HG02588 (cell line): ENCODE results near the gene SUN1.
A peak's percentile ranks its signal among the peaks of the same experiment; 100 is the strongest.
"Not testable (repeated sequence)": the region's sequence is repeated elsewhere in the genome, so short reads cannot be mapped to it uniquely, and the experiment has no call there.

Experiments
- ATAC-seq: cut with Tn5 transposase; IDR thresholded peaks from one replicate; pipeline ENCODE4 v1.9.1; 2021; ENCODE audit warnings: mild to moderate bottlenecking, moderate library complexity; ENCODE audit not compliant: unreplicated experiment

The SUN1 gene

GRCh38 chr7:916291-916941, 84.1 kb downstream of the SUN1 start:
- ATAC-seq, result no peak

DNA sequence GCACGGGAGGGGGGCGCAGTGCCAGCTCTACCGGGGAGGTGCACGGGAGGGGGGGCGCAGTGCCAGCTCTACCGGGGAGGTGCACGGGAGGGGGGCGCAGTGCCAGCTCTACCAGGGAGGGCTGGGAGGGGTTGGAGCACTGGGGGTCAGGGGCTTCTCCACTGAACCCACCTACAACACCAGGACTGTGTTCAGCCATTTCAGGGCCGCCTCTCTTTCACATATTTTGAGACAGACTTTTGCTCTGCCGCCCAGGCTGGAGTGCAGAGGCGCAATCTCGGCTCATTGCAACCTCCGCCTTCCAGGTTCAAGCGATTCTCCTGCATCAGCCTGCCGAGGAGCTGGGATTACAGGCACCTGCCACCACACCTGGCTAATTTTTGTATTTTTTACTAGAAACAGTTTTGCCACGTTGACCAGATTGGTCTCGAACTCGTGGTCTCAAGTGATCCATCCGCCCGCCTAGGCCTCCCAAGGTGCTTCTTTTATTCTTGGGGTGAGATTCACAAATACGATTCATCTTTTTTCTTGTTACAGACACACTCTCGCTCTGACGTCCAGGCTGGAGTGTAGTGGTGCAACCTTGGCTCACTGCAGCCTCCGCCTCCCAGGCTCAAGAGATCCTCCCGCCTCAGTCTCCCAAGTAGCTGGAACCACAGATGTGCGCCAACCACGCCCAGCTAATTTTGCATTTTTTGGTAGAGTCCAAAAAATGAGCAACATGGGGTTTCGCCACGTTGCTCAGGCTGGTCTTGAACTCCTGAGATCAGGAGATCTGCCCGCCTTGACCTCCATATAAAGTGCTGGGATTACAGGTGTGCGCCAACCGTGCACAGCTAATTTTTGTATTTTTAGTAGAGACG, 85.2 kb downstream of the SUN1 start:
- ATAC-seq, result no peak

DNA sequence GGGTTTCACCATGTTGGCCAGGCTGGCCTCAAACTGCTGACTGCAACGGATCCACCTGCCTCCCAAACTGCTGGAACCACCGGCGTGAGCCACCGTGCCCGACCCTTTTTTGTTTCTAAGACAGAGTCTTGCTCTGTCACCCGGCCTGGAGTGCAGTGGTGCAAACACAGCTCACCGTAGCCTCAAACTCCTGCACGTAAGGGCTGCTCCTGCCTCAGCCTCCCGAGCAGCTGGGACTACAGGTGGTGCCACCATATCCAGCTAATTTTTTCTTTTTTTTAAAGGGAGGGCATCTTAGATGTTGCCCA, 85.8 kb downstream of the SUN1 start:
- no peak for ATAC-seq

GRCh38 chr7:918441-919113, 86.3 kb downstream of the SUN1 start:
- no peak for ATAC-seq

DNA sequence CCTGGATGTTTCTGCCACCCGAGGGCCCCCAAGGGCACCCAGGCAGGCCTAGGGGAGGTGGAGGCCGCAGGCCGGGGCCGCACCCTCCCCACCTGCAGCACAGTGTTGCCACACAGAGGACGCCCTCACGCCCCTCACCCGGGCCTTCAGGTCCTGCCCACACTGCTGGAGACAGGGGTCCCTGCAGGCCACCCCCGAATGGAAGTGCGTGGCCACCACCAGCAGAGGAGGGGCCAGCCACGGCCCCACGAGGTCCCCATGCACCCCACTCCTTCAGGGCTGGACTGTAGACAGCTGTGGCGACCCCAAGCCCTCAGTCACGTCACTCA, 86.8 kb downstream of the SUN1 start:
- ATAC-seq, result no peak

DNA sequence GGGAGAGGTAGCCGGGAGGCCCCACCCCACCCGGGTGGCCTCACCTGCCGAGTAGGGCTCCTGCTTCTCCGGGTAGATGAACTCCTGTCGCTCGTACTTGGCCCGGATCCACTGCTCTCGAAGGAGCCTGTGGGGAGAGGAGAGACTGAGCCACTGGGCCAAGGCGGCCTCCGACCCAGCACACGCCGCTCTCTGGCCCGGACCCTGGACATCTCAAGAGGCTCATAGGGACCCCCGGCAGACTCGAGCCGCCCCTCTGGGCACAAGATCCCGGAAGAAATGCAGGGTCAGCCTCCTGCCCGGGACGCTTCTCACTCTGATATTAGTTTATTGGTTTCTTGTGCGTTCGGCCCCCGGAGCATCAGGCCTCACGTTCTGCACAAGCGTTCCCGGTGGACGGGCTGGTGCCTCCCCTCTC, 87.7 kb downstream of the SUN1 start:
- no peak for ATAC-seq

DNA sequence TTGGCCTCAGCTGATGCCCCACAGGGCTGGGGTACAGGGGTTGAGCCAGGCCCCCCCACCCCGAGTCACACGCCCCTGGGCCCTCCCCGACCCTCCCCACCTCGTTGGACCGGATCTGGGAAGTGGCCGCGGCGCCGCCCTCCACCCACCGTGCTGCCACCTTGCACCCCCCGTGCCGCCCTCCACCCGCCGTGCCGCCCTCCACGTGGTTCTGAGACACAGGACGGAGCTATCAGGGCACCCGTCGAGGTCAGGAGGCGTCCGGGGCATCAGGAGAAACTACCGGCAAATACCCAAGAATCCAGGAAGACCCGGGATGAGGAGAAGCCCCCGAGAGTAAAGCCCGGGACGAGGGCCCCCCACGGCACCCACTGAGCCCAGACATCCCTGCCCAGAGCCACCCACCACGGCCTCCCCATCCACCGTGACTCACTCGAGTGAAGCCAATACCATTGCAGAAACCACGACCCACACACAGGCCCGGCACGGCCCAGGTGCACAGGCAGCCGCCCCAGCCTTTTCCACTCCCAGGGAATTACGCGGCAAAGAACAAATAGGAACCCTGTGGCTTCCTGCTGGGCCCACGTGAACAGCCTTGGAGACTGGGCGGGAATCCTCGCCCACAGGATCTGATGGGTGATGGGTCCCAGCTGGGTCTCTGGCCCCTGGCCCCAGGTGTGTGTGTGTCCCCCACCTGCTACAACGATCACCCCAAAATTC, 88.2 kb downstream of the SUN1 start:
- ATAC-seq, result no peak

DNA sequence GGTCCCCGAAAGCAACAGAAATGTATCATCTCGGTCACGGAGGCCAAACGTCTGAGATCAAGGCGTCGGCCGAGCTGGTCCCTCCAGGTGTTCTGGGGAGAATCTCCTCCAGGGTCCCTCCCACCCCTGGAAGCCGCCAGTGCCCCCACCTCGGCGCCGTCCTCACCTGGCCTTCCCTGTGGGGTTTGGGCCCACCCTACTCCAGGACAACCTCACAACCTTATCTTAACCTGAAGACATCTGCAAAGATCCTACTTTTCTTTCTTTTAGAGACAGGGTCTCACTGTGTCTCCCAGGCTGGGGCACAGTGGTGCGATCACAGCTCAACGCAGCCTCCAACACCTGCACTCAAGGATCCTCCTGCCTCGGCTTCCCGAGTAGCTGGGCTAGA, 88.8 kb downstream of the SUN1 start:
- ATAC-seq, result no peak

DNA sequence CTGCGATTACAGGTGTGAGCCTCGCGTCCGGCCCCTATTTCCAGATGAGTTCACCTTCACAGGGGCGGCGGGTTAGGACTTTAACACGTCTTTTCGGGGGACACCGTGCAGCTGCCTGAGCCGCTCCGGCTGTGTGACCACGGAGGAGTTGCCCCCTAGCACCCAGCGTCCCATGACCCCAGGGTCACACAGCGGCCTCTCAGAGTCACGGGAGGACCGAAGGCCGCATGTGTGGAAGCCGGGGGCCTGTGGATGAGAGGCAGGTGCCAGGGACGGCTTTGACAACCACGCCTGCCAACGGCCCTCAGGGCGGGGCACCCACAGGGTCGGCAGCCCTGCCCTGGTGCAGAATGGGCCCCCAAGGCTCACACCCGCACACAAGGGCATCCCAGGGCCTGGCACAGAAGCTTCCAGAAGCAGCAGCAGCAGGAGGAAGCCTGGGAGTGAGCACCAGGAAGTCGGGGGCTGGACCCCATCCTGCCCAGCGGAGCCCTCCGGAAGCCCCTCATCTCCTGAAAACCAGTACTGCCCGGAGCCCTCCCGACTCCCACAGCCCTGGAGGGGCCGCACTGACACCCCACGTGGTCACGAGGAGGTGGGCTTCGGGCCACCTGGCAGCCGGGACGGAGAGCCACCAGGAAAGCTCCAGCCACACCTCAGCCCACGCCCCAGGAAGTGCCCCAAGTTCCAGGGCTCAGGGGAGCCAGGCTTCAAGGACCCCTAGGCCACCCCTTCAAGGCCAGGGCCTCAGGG, 89.5 kb downstream of the SUN1 start:
- ATAC-seq, result no peak

DNA sequence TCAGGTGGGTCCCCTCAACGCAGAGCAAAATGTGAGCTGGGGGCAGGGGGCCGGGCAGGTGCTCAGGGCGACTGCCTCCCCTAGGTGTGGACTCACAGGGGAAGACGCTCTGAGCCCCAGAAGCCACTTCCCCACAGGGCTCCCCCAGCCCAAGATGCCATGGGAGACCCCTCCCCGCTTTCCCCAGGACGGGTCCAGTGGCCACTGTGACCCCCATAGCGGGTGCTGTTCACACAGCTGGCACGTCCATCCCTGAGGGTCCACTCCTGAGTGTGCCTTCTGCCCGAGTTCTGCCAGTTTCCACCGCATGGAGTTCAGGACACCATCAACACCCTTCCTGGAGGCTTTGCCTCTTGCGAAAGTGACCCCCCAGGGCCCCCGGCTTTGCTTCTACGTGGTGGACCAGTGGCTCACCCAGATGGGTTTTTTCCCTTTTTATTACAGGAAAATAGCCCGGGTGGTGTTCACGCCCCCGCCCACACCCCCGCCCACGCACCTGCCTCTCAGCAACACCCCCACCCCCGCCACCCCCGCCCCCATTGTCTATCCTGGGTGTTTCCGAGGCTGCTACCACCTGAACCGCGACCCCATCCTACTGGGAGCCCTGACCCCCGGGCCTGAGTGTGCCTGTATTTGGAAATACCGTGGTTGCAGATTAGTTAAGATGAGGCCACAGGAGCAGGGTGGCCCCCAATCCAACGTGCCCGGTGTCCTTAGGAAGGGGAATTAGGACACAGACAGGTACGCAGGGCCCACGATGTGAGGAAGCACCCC, 90.2 kb downstream of the SUN1 start:
- no peak for ATAC-seq

DNA sequence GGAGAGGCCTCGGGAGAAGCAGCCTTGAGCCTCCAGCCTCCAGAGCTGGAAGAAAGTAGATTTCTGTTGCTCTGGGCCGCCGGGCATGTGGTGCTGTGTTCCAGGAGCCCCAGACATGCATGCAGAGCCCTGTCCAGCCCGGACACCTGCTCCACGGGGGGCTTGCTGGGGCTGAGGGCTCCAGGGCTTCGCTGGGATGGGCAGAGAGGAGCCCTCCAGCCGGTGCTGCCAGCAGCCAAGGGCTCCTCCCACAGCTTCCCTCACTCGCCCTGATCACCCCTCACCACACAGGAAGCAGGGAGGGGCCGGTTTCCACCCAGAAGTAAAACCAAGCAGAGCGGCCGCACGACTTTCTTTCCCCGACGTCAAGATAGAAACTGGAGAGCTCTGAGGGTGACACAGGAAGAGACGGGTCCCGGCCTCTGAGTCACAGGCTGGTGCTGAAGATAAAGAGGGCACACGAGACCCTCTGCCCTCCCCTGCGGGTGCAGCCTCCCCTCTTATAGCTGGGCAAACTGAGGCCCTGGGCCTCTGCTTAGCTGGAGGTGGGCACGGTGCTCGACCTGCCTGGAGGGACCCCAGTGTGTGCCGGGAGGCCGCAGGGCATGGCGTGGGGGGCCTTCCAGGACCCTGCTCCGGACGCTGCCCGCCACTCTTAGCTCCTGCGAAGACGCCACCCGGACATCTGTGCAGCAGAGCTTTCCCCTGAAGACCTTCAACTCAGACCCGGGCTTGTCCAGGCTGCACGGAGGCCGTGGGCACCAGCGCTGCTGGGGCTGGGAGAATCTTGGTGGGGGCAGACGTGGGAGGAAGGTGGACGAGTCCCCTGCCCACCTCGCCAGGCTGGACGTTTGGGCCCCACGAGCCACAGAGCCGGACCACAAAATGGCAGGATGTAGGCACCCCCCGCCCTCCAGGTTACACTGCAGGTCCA, 91.1 kb downstream of the SUN1 start:
- ATAC-seq, result peak; percentile 82

GRCh38 chr7:924042-924441, 91.8 kb downstream of the SUN1 start:
- not testable (repeated sequence) for ATAC-seq
